GM12873 (cell line): ENCODE measurements around the gene ATF3.

ENCODE experiments used
- CTCF ChIP-seq: IDR thresholded peaks from 2 replicates; pipeline ENCODE4 v1.5.1; 2012; ENCODE audit warnings: low read depth, mild to moderate bottlenecking, moderate library complexity, low read length, control low read depth; ENCODE audit not compliant: insufficient read depth; ENCODE audit errors: missing control alignments

Gene ATF3

GRCh38 chr1:212582291-212582690 is 26.3 kb upstream of the ATF3 start:
- TF ChIP-seq CTCF, result no peak

- TF ChIP-seq CTCF, result no peak
Measured at GRCh38 chr1:212582808-212583615, 25.5 kb upstream of the ATF3 start.

- TF ChIP-seq CTCF, result no peak
Measured at GRCh38 chr1:212583643-212584042, 24.9 kb upstream of the ATF3 start.

- no peak for TF ChIP-seq CTCF
Measured at GRCh38 chr1:212584092-212584886, 24.3 kb upstream of the ATF3 start.

- no peak for TF ChIP-seq CTCF
Measured at GRCh38 chr1:212585210-212585609, 23.4 kb upstream of the ATF3 start.

GRCh38 chr1:212586206-212587015 is 22.1 kb upstream of the ATF3 start:
- TF ChIP-seq CTCF, result no peak
